H9 (cell line): ENCODE results near the gene RALGDS. TPM values are rescaled to one million over a fixed set of nuclear protein-coding genes. Genes with fewer than 3 reads are reported as not detected.

Experiments
- DNase-seq: peaks from one replicate; pipeline ENCODE4 v3.0.0-alpha.2; 2017
- H2AFZ ChIP-seq: one replicate; pipeline ENCODE4 v1.6.1; 2013; ENCODE audit warnings: mild to moderate bottlenecking, low read length, control low read depth, moderate library complexity
- H2AK5ac ChIP-seq: 2 replicates; pipeline ENCODE4 v1.6.1; 2013; ENCODE audit warnings: low read length, control low read depth, mixed read lengths; ENCODE audit not compliant: insufficient read length
- H2BK120ac ChIP-seq: one replicate; pipeline ENCODE4 v1.6.1; 2013; ENCODE audit warnings: low read depth, mild to moderate bottlenecking, low read length, control low read depth, inconsistent platforms; ENCODE audit not compliant: poor library complexity, severe bottlenecking
- H2BK12ac ChIP-seq: 2 replicates; pipeline ENCODE4 v1.6.1; 2013; ENCODE audit warnings: low read length, control low read depth, mixed read lengths, low read depth; ENCODE audit not compliant: insufficient read length
- H2BK15ac ChIP-seq: 2 replicates; pipeline ENCODE4 v1.6.1; 2013; ENCODE audit warnings: low read depth, low read length, control low read depth
- H2BK20ac ChIP-seq: one replicate; pipeline ENCODE4 v1.6.1; 2013; ENCODE audit warnings: low read depth, mild to moderate bottlenecking, low read length, control low read depth, inconsistent platforms; ENCODE audit not compliant: poor library complexity, severe bottlenecking
- H2BK5ac ChIP-seq: 2 replicates; pipeline ENCODE4 v1.6.1; 2013; ENCODE audit warnings: low read length, control low read depth, mixed read lengths; ENCODE audit not compliant: insufficient read length
- H3K14ac ChIP-seq: 2 replicates; pipeline ENCODE4 v1.6.1; 2013; ENCODE audit warnings: low read length, control low read depth; ENCODE audit not compliant: insufficient read depth
- H3K18ac ChIP-seq: 2 replicates; pipeline ENCODE4 v1.6.1; 2013; ENCODE audit warnings: low read depth, mild to moderate bottlenecking, mixed read lengths, low read length, control low read depth; ENCODE audit not compliant: insufficient read length
- H3K23ac ChIP-seq: 2 replicates; pipeline ENCODE4 v1.6.1; 2013; ENCODE audit warnings: low read length, control low read depth, mixed read lengths, low read depth; ENCODE audit not compliant: insufficient read length
- H3K23me2 ChIP-seq: 2 replicates; pipeline ENCODE4 v1.6.1; 2013; ENCODE audit warnings: low read depth, mild to moderate bottlenecking, mixed read lengths, low read length, control low read depth; ENCODE audit not compliant: insufficient read length, poor library complexity, severe bottlenecking
- H3K27ac ChIP-seq: 2 replicates; pipeline ENCODE4 v1.5.1; 2013; ENCODE audit warnings: low read length, control low read depth, mixed read lengths, low read depth; ENCODE audit not compliant: insufficient read length
- H3K27me3 ChIP-seq: 2 replicates; pipeline ENCODE4 v1.6.1; 2013; ENCODE audit warnings: low read length, control low read depth, inconsistent platforms; ENCODE audit not compliant: insufficient read depth
- H3K4ac ChIP-seq: 2 replicates; pipeline ENCODE4 v1.6.1; 2013; ENCODE audit warnings: low read depth, mild to moderate bottlenecking, control low read depth, inconsistent platforms, low read length, moderate library complexity
- H3K4me1 ChIP-seq: 2 replicates; pipeline ENCODE4 v1.6.1; 2013; ENCODE audit warnings: low read length, control low read depth, inconsistent platforms; ENCODE audit not compliant: insufficient read depth
- H3K4me2 ChIP-seq: 2 replicates; pipeline ENCODE4 v1.6.1; 2013; ENCODE audit warnings: low read length, control low read depth, mixed read lengths; ENCODE audit not compliant: insufficient read length, insufficient read depth
- H3K56ac ChIP-seq: 2 replicates; pipeline ENCODE4 v1.6.1; 2013; ENCODE audit warnings: low read depth, mild to moderate bottlenecking, mixed read lengths, low read length, control low read depth; ENCODE audit not compliant: insufficient read length
- H3K79me1 ChIP-seq: 2 replicates; pipeline ENCODE4 v1.6.1; 2013; ENCODE audit warnings: low read depth, mild to moderate bottlenecking, moderate library complexity, low read length, control low read depth, inconsistent platforms; ENCODE audit not compliant: insufficient read depth, poor library complexity, severe bottlenecking
- H3K79me2 ChIP-seq: 2 replicates; pipeline ENCODE4 v1.6.1; 2013; ENCODE audit warnings: low read length, control low read depth, inconsistent platforms; ENCODE audit not compliant: insufficient read depth
- H3K9ac ChIP-seq: 2 replicates; pipeline ENCODE4 v1.6.1; 2013; ENCODE audit warnings: low read length, control low read depth, mixed read lengths; ENCODE audit not compliant: insufficient read length; ENCODE audit errors: extremely low read depth
- H3K9me3 ChIP-seq: one replicate; pipeline ENCODE4 v1.6.1; 2013; ENCODE audit warnings: low read depth, low read length, inconsistent platforms; ENCODE audit not compliant: control insufficient read depth
- H3T11ph ChIP-seq: one replicate; pipeline ENCODE4 v1.6.1; 2013; ENCODE audit warnings: mild to moderate bottlenecking, low read length, control low read depth, inconsistent platforms
- H4K20me1 ChIP-seq: one replicate; pipeline ENCODE4 v1.6.1; 2013; ENCODE audit not compliant: control insufficient read depth, insufficient read length, insufficient read depth
- H4K5ac ChIP-seq: 2 replicates; pipeline ENCODE4 v1.6.1; 2013; ENCODE audit warnings: low read depth, mild to moderate bottlenecking, mixed read lengths, low read length, control low read depth; ENCODE audit not compliant: insufficient read length
- H4K8ac ChIP-seq: replicated peaks from 2 replicates; pipeline ENCODE4 v1.6.1; 2013; ENCODE audit warnings: low read length, control low read depth, mixed read lengths, low read depth; ENCODE audit not compliant: insufficient read length
- H4K91ac ChIP-seq: 2 replicates; pipeline ENCODE4 v1.6.1; 2013; ENCODE audit warnings: low read depth, mild to moderate bottlenecking, moderate library complexity, mixed read lengths, low read length, control low read depth; ENCODE audit not compliant: insufficient read length
- H3K27ac Mint-ChIP-seq, 3 experiments: 2 replicates in 2 of 3; 3 replicates in 1 of 3; pipeline ENCODE4 v1.8.0; 2020 to 2021; ENCODE audit warnings: mixed read lengths in 3 of 3, mild to moderate bottlenecking in 1 of 3, moderate library complexity in 1 of 3
- H3K27me3 Mint-ChIP-seq: 2 replicates; pipeline ENCODE4 v1.8.0; 2021; ENCODE audit warnings: low read depth, mild to moderate bottlenecking, moderate library complexity, mixed read lengths
- H3K36me3 Mint-ChIP-seq, 3 experiments: 2 replicates in 2 of 3; 3 replicates in 1 of 3; pipeline ENCODE4 v1.8.0; 2020 to 2021; ENCODE audit warnings: low read depth in 3 of 3, mixed read lengths in 3 of 3; ENCODE audit not compliant: insufficient read depth in 1 of 3
- H3K4me1 Mint-ChIP-seq, 2 experiments: 2 replicates each; pipeline ENCODE4 v1.8.0; 2020; ENCODE audit warnings: mixed read lengths in 2 of 2
- H3K4me3 Mint-ChIP-seq, 2 experiments: 2 replicates in 1 of 2; 3 replicates in 1 of 2; pipeline ENCODE4 v1.8.0; 2020 to 2021; ENCODE audit warnings: mild to moderate bottlenecking in 2 of 2, mixed read lengths in 2 of 2, moderate library complexity in 1 of 2
- H3K9me3 Mint-ChIP-seq, 2 experiments: 2 replicates in 1 of 2; 3 replicates in 1 of 2; pipeline ENCODE4 v1.8.0; 2020; ENCODE audit warnings: mild to moderate bottlenecking in 2 of 2, mixed read lengths in 2 of 2, moderate library complexity in 1 of 2
- CTCF ChIP-seq: fragments of 200-600 bp; sonication (generic); conservative IDR thresholded peaks from 3 replicates; pipeline ENCODE4 v1.8.0; 2021; ENCODE audit warnings: antibody characterized with exemption, mild to moderate bottlenecking
- WGBS: extraction: QIAGEN DNeasy Blood & Tissue Kit; methylation state at CpG from one replicate; pipeline ENCODE4 v1.1.7; 2013; ENCODE audit warnings: missing lambda C conversion rate, low lambda C conversion rate, mixed read lengths; ENCODE audit not compliant: insufficient read length; ENCODE audit errors: extremely low coverage; 5-methylcytosine and 5-hydroxymethylcytosine counted together
- total RNA-seq: library from RNA; stranded (reverse); gene quantifications from 2 replicates; pipeline ENCODE4 v1.2.1, GENCODE V29; 2021

The RALGDS gene
- total RNA-seq, 1 experiment from 2014 or later: 21.3 TPM

GRCh38 chr9:133160742-133161546, 39.9 kb upstream of the RALGDS start:
- peak; percentile 64 for DNase-seq

More at GRCh38 chr9:133160742-133161546, 39.9 kb upstream of the RALGDS start:
- no peak overlapping the region for H4K91ac ChIP-seq
- peak; percentile 71 for TF ChIP-seq CTCF
- peaks cover 4% of the 10 kb centered on the region for H3K23me2 ChIP-seq
- no peak overlapping the region for H2AFZ ChIP-seq
- H3K9ac ChIP-seq: no peak overlapping the region
- no peak overlapping the region for H3K18ac ChIP-seq
- H3K14ac ChIP-seq: no peak overlapping the region
- no peak overlapping the region for H2BK20ac ChIP-seq
- H3K4me3 Mint-ChIP-seq: no peak overlapping the region
- H3K9me3 ChIP-seq: no peaks in the 10 kb centered on the region
- peaks cover 5 to 6% of the 10 kb centered on the region in 2 experiments for H3K4me1 Mint-ChIP-seq
- no peak overlapping the region for H2BK15ac ChIP-seq
- no peak overlapping the region for H3K27ac ChIP-seq
- H2BK12ac ChIP-seq: no peak overlapping the region
- H3K4me2 ChIP-seq: no peak overlapping the region
- no peak overlapping the region for H2BK5ac ChIP-seq
- H3K27ac Mint-ChIP-seq: no peak overlapping the region
- no peak overlapping the region for H4K5ac ChIP-seq
- no peaks in the 10 kb centered on the region for H3K27me3 ChIP-seq
- no peak overlapping the region for H4K8ac ChIP-seq
- no peak overlapping the region for H3T11ph ChIP-seq
- H3K79me2 ChIP-seq: no peaks in the 10 kb centered on the region
- no peak overlapping the region for H2AK5ac ChIP-seq
- no peak overlapping the region for H3K56ac ChIP-seq
- H3K27me3 Mint-ChIP-seq: peaks cover 15% of the 10 kb centered on the region
- H3K23ac ChIP-seq: no peak overlapping the region
- H3K4ac ChIP-seq: no peak overlapping the region
- H3K36me3 Mint-ChIP-seq: peaks cover 8 to 14% (median 12%) of the 10 kb centered on the region in 3 experiments; a peak in 5 of 7 replicates
- WGBS: no CpG with 5 or more reads among the region's 9 CpGs
- H3K4me1 ChIP-seq: no peaks in the 10 kb centered on the region
- H3K9me3 Mint-ChIP-seq: no peaks in the 10 kb centered on the region
- no peaks in the 10 kb centered on the region for H4K20me1 ChIP-seq
- no peaks in the 10 kb centered on the region for H3K79me1 ChIP-seq
- H2BK120ac ChIP-seq: no peak overlapping the region
